HG03025 (cell line): ENCODE data around the gene CEP85.

Experiments used
- ATAC-seq: cut with Tn5 transposase; IDR thresholded peaks from one replicate; pipeline ENCODE4 v1.9.1; 2021; ENCODE audit warnings: mild to moderate bottlenecking, moderate library complexity; ENCODE audit not compliant: unreplicated experiment, low FRiP score

CEP85 gene

GRCh38 chr1:26277261-26277661 lies 43.3 kb downstream of the CEP85 start:
- ATAC-seq: no peak

DNA sequence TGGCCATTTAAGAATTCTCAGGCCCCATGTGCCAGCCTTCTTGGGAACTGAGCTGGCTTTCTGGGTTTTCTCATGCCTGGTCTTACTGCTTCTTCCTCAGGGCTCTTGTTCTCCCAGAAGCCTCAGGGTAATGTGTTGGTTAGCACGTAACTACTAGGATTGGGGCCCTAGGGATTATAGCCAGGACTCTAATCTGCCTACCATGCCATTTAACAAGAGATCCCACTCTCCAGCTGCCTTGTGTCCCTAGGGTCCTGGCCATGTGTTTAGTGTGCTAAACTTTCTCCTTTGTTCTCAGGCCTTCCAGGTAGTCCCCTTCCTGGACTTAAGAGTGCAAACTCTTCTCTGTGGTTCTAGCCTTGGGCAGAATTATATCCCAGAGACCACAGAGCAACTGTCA lies 43.7 kb downstream of the CEP85 start:
- ATAC-seq: no peak

DNA sequence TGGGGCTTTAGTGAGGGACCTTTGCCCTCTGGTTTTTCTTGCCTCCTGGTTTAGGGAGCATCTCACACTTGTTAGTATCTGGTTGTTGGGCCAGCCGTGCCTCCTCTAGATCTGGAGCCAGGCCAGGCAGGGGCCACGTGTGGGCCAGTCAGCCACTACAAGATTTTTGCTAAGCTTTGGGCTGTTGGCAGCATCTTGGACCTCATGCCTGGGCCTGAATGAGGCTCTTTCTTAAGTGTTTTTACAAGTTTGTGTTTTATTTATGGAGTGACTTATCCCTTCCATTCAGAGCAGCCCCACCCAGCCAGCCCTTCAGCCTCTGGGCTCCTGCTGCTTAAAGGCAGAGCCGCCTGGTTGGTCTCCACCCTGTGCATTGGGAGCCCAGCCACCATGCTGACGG lies 44.3 kb downstream of the CEP85 start:
- ATAC-seq: no peak

- ATAC-seq: no peak
Measured at GRCh38 chr1:26278724-26279455, 44.9 kb downstream of the CEP85 start.

GRCh38 chr1:26279456-26280332 lies 45.7 kb downstream of the CEP85 start, which contains the start of gene SH3BGRL3:
Gene SH3BGRL3 (plus strand): TSS chr1:26280086. CDS start chr1:26280156, 70 bp downstream.
- ATAC-seq: peak; percentile 57

DNA sequence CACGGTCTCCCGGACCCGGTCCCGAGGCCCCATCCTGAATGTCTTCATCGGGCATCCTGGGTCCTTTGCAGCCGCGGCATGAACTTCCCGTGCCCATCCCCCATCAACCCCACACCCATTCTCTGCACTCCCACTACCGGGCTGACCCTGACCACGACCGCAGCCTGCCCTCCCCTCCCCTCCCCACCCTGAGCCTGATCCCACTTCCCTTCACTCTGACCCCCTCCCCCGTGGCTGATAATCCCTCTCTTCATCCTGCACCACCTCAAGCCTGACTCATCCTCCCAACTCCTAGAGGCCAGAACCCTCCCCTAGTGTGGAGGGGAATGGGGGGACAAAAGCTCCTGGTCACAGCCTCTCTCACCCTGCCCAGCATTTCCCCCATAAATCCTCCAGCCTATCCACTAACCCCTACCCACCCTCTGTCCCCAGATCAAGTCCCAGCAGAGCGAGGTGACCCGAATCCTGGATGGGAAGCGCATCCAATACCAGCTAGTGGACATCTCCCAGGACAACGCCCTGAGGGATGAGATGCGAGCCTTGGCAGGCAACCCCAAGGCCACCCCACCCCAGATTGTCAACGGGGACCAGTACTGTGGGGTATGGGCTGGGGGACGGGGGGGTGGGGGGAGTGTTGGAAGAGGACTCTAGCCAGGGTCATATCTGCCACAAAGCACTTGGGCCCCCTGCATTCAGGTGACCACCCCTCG lies 46.5 kb downstream of the CEP85 start:
- ATAC-seq: no peak

GRCh38 chr1:26281091-26281958 lies 47.3 kb downstream of the CEP85 start:
- no peak for ATAC-seq

DNA sequence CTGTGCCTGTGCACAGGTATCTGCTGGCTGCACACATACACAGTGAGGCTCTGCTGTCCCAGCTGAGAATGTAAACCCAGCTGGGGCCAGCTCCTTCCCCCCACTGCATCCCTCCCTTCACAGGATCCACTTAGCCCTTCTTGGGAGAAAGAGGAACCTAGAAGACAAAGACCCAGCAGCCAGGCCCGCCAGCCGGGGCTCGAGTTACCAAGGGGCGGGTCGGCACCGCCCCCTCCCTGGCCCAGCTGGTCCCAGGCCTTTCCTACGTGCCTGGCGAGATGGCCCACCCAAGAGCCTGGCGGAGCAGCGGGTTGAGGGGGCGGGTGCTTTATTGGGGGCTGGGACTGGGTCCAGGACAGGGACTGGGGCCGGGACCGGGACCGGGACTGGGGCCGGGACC lies 48.0 kb downstream of the CEP85 start:
- ATAC-seq: no peak

DNA sequence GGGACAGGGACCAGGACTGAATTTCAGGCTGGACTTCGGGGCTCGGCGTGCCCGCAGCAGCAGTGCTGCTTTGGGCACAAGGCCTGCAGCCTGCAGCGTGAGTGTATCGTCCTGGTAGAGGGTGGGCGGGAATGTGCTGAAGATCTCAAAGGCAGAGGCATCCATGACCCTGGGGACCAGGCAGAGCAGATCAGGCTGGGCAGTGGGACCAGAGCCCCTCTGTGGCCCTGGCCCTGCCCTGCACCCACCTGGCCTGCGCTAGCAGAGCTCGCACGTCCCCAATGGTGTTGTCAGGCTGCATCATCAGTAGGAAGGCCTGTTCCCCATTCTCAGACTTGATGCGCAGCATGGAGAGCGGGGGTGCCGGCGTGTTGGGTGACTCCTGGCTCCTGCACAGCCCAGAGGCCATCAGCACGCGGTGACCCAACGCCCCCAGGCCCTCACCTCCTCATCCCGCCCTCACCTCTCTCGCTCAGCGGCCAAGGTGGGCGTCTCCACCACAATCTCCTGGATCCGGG lies 48.5 kb downstream of the CEP85 start:
- no peak for ATAC-seq

DNA sequence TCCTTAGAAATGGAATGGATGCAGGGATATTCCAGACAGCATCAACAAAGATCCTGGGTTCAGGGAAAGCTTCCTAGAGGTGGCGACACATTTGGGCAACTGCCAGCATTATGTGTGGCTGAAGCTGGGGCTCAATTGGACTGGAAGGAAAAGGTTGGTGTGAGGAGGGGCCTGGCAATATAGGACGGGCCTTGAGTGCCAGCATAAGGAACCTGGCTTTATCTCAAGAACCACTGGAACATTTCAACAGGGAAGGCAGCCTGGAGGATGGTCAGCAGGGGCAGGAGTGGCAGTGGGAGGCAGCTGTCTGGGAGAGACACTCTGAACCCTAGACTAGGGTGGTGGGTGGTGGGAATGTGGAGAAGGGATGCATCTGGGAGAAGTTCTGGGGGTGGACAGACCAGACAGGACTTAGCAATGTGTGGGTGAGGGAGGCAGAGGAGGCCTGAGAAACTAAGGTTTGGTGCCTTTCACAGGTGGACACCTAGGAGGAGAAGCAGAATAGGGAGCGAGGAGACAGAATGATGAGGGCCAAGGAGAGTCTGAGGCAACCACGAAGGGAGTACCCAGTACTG lies 49.4 kb downstream of the CEP85 start:
- no peak for ATAC-seq

- ATAC-seq: no peak
Measured at GRCh38 chr1:26283871-26284596, 50.0 kb downstream of the CEP85 start.

DNA sequence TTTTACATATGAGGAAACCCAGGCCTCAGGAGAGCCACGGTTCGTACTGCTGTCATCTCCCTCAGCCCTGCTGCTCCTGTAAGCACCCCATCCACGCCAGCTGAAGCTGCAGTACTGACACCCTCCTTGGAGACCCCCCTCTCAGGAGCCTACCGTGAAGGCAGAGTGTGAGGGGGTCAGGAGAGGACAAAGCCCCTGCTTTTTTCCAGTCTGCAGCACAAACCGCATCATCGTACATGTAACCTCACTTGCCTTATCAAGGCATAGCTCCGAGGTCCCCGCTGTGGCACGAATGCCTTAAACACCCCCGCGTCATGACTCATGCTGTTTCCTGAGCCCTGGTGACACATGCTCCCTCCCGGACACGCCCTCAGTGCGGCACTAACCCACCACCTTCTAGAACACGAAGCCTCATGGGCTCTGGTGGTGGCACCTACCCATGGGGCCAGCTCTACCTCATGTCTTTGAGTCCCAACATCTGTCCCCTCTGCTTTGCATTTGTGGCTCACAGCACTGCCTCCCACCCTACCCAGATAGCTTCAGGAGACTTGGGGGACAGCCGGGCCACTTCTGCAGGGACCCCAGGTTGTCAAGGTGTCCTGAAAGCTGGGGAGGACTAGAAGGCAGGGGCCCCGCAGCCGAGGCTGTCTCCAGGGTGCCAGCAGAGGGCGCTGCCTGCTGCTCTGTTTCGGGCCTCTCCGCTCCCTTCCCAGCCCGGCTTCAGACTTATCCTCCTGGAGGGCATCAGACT lies 50.8 kb downstream of the CEP85 start:
- ATAC-seq: no peak

DNA sequence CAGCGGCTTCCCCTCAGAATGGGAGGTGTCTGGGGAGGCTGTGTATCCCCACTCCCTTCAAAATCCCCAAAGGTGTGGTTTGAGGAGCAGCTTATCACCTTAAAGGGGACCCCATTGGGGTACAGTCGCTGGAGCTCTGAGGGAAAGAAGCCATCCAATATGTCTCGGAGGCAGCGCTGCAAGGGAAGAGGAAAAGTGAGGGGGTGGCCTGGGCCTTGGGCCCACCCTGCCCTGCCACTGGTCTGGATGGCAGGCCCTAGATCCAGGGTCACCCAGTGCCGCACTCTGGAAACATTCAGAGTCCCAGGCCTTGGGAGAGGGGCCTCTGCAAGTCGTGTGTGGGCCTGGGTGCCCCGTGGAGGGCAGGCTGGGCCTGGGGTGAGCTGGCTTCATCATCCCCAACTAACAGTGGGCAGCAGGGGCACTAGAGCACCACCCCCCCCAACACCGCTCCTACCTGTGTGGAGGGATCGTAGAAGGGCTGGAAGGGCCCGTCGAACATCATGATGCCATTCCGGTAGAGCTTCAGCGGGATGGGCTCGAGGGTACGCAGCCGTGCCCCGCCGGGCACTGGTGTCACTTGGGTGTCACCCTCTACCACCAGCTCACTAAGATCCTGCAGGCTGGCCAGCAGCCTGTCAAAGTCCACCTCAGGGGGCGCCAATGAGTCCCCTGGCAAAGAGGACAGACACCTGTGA lies 51.5 kb downstream of the CEP85 start:
- no peak for ATAC-seq

DNA sequence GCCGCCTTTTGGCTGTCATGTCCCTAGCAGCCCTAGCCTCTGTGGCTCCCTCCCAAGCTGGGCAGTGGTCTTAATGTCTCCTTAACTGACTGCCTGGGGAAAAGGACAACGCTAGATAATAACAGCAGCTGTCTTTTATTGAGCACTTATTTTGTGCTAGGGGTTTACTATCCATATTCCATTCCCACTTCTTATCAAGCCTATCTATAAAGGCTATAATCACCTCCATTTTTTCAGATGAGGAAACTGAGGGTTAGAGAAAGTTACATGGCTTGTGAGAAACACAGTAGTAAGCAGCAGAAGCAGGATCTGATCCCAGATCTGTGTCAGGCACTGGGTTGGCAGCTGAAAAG lies 52.0 kb downstream of the CEP85 start:
- no peak for ATAC-seq

DNA sequence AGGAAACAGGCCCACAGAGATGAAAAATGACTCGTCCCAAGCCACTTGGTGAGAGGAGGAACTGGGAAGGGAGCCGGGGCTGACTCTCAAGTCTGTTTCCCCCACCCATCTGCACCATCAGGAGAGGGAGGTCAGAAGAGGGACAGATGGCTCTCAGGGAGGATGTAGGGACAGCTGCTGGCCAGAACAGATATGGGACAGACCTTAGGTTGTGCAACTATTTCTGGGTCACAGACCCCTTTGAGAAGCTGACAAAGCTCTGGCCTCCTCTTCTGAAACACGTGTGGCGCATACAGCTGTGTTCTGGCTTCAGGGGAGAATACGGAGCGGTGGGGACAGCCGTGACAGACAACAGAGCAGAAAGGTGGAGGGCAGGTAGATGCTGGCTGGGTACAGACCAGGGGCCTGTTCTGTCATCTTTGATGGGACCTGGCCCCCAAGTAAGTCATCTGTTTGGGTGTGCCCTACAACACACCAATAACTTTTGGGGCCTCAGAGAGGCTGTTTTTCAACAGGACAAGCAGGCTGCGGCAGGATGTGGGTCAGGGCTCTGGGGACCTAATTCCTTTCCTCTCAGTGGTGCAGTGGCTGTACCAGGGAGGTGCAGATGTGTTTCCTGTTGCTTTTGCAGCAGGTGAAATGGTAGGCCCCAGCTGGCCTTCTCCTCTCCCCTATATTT lies 53.2 kb downstream of the CEP85 start:
- ATAC-seq: no peak

DNA sequence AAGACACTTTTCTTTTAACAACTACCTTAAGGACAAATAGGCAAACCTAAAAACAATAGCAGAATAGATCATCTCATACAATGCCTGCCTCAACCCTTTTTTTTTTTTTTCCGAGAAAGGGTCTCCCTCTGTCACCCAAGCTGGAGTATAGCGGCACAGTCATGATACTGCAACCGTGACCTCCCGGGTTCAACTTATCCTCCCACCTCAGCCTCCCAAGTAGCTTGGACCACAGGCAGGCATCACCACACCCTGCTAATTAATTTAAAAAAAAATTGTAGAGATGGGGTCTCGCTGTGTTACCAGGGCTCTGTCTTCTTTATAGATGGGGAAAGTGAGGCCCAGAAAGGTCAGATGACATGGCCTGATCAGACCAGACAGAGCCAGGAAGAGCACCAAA lies 53.8 kb downstream of the CEP85 start:
- ATAC-seq: no peak

- no peak for ATAC-seq
Measured at GRCh38 chr1:26288311-26288941, 54.4 kb downstream of the CEP85 start.
